Activated CD4-positive, alpha-beta T cell treated with anti-CD3 and anti-CD28 coated beads, Interleukin-2, amount 50 U/mL, for 16 hours (primary cell): Measurements from ENCODE around the gene PNMA6E.
A peak's percentile ranks its signal among the peaks of the same experiment; 100 is the strongest.

ENCODE experiments used
- DNase-seq: peaks from one replicate; pipeline ENCODE4 v3.0.0-alpha.2; 2020

Gene PNMA6E

DNA sequence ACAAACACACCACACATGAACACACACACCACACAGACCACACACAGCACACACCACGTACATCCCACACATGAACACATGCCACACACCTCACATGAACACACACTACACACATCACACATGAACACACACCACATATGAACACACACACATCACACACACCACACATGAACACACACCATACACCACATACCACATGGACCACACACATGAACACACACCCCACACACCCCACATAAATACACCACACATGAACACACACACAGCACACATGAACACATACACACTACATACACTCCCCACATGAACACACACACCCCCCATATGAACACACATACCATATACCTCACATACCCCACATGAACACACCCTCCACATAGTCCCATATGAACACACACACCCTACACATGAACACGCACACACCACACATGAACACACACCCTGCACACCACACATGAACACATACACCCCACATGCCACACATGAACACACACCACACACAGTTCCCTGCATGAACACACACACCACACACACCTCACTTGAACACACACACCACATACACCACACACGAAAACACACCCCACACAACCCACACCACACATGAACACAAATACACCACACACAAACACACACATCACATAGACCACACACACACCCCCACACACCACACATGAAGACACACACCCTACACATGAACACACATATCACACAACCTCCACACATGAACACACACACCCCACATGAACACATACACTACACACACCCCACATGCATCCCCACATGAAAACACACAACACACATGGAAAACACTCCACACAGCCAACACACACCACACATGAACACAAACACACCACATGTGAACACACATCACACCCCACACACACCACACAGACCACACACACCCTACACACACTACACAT, 18.3 kb downstream of the PNMA6E start:
- DNase-seq = no peak

GRCh38 chrX:153381684-153382532, 19.2 kb downstream of the PNMA6E start:
- peak; percentile 23 for DNase-seq

GRCh38 chrX:153380691-153381090, 20.5 kb downstream of the PNMA6E start:
- DNase-seq = no peak

GRCh38 chrX:153379971-153380581, 21.1 kb downstream of the PNMA6E start:
- DNase-seq = no peak

- no peak for DNase-seq
Measured at GRCh38 chrX:153379508-153379907, 21.6 kb downstream of the PNMA6E start.

GRCh38 chrX:153378607-153379006, 22.5 kb downstream of the PNMA6E start:
- no peak for DNase-seq

GRCh38 chrX:153377727-153378126, 23.4 kb downstream of the PNMA6E start:
- DNase-seq = no peak

DNA sequence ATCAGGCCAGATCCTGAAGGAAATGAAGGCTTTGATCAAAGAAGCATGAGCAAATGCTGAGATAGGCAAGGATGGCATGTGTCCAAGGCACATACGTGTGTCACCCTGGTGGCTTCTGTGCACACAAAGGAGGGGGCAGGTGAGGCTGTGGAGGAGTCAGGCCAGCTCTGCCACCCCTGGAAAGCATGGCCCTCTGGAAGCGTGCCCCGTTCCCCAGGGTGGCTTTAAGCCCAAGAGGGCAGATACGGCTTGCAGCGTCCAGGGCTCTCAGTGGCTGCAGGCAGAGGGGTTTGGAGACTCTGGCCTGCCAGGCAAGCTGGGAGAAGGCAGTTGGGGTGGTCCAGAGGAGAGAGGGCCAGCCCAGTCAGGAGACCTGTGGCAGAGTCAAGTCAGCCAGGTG, 25.6 kb downstream of the PNMA6E start:
- DNase-seq = no peak

- DNase-seq = no peak
Measured at GRCh38 chrX:153374426-153374825, 26.7 kb downstream of the PNMA6E start.

DNA sequence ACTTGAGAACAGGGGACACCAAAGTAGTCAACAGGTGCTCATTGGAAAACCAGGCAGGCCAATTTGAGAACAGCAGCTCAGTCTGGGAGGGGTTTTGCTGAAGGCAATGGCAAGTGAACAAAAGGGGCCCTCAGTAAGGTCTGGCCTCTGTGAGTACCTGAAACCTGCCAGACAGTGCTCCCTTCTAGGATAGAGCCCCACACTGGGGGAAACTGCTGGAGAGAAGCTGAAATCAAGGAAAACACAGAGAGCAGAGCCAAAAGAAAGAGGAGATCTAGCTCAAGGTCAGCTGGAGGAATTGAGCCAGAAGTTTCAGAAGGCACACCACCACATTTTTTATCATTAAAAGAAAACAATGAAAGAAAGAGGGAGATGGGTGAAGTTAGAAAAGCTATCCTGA, 28.2 kb downstream of the PNMA6E start:
- no peak for DNase-seq

- no peak for DNase-seq
Measured at GRCh38 chrX:153371256-153371655, 29.9 kb downstream of the PNMA6E start.

DNA sequence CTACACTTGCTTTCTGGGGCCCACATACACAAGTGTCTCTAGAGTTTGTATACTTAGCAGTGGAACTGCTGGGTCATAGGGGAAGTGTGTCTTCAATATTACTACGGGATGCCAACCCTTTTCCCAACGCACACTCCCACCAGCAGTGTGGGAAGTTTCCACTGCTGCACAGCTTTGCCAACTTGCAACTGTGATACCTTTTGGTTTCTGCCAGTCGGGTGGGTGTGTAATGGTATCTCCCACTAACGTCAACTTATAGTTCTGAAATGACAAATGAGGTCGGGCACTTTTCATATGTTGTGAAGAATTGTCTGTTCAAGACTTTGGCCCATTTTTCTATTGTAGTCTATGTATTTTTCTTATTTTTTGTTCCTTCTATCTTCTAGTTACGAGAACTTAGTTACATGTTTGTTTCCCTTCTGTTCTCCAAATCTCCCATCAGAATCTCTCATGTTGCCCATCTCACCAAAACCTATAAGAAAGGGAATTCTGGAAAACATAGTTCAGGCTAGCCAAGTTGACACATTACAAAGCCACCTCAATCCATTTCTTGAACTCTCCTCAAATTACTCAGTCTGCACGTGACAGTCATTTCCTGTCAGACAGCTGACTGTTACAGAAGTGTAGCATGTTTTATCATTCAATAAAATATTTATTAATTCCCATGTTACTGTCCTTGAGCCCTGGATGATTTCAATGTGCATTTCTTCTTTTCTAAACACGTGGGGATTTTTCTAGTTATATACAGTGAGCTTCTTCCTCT, 30.7 kb downstream of the PNMA6E start:
- DNase-seq = peak; percentile 28

GRCh38 chrX:153366878-153367538, 34.1 kb downstream of the PNMA6E start:
- no peak for DNase-seq

- no peak for DNase-seq
Measured at GRCh38 chrX:153366119-153366518, 35.0 kb downstream of the PNMA6E start.

DNA sequence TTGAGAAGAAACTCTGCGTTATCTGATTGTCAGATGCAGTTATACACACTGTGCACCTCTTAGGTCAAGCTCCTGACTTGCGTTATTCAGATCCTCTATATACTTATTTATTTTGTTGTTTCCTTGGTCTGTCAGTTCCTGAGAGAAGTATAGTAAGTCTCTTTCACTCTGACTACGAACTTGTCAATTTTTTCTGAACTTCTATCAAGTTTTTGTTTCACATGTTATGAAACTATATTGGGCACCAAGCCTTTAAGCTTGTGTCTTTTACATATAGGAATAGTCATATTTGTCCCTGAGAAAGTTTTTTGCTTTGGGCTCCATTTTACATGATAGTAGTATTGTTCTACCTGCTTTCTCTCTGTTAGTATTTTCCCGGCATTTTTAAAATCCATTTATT, 35.5 kb downstream of the PNMA6E start:
- peak; percentile 29 for DNase-seq

- no peak for DNase-seq
Measured at GRCh38 chrX:153361781-153362397, 39.3 kb downstream of the PNMA6E start.

DNA sequence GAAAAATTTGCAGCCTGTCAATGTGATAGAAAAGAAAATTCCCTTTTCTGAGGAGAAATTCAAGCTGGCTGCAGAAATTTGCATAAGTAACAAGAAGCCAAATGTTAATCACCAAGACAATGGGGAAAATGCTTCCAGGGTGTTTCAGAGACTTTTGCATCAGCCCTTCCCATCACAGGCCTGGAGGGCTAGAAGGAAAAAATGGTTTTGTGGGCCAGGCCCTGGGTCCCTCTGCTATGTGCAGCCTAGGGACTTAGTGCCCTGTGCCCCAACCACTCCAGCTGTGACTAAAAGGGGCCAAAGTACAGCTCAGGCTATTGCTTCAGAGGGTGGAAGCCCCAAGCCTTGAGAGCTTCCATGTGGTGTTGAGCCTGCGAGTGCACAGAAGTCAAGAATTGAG, 43.3 kb downstream of the PNMA6E start:
- no peak for DNase-seq

GRCh38 chrX:153353416-153353815, 47.7 kb downstream of the PNMA6E start:
- no peak for DNase-seq

DNA sequence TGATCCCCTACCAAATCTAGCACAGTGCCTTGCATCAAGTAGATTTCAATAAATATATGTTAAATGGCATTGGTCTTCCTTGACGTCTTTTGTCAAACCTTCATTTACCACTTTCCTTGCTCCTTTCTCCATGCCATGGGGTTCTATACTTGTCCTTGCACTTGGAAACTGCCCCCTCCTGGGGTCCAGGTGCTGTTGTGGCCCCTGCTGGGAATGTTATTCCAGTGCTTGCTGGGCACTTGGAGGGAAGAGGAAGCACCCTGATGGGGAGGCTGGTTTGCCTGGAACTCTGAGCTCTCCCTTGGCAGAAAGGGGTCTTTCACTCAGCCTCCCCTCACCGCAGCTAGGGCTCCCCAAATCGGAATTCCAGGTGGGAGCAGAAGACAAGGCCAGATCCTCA, 48.3 kb downstream of the PNMA6E start:
- DNase-seq = no peak

GRCh38 chrX:153351981-153352380, 49.2 kb downstream of the PNMA6E start:
- DNase-seq = no peak

GRCh38 chrX:153349952-153350351, 51.2 kb downstream of the PNMA6E start:
- DNase-seq = no peak

DNA sequence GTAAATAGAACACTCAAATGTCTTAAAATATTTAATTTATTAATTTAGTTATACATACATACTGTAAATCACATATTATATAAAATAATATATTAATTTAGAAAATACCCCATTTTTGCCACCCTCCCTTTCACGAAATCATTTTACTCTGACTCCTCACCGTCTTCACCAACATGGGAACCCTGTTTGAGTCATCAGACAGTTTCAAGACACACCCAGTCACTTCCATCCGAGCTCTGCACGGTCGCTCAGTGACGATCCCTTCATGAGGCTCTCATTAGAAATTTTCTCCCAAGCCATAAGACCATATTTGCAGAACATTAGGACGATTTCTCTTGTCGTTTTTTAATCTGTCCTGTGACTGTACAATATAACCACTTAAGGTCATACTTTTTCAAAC, 52.7 kb downstream of the PNMA6E start:
- no peak for DNase-seq
